Epithelial cell of proximal tubule (primary cell): ENCODE results near the gene PRKCQ. TPM values are rescaled to one million over a fixed set of nuclear protein-coding genes. Genes with fewer than 3 reads are reported as not detected.

ENCODE experiments used
- DNase-seq: peaks from one replicate; pipeline ENCODE4 v3.0.0-alpha.2; 2011; ENCODE audit warnings: low read depth
- H3K4me3 ChIP-seq: 2 replicates; pipeline ENCODE4 v1.5.1; 2011; ENCODE audit warnings: low read depth, mild to moderate bottlenecking, low read length
- total RNA-seq: library from RNA; depleted of rRNA; stranded (reverse); fragments of >200 nt; gene quantifications from 2 replicates; pipeline ENCODE4 v1.2.3, GENCODE V29; 2015
- TF ChIP-seq, protein P1 (sequence below): conservative IDR thresholded peaks from 2 replicates; pipeline ENCODE4 v1.5.1; 2012; ENCODE audit warnings: low read depth, mild to moderate bottlenecking, low read length

Gene PRKCQ
- total RNA-seq, 1 donor from 2014 or later, result 6.8 TPM

DNA sequence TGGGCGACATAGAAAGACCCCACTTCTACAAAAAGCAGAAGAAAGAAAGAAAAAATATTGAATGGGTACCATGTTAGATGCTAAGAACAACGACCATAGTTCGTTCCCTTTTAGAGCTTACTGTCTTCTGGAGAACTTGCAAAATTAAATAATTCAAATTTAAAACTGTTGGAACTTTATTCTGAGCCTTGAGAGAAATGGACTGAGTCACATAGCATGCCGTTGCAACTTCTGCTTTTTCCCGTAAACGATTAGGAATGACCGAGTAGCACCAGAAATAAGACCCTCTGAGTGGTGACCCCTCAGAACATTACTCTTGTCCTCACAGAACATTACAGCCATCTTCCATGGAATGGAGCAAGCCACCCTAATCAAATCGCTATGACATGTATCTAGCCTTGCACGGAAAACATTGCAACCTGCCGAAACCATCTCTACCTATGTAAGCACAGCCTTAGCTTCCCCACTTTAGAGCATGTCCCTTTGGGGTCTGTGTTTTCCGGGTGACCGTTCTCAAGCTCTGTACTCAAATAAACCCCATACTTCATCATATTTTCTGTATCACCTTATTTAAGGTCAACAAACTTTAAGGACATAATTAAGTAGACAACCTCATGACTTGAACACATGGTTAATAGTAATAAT, 179.1 kb downstream of the PRKCQ start:
- TF ChIP-seq, protein P1, sequence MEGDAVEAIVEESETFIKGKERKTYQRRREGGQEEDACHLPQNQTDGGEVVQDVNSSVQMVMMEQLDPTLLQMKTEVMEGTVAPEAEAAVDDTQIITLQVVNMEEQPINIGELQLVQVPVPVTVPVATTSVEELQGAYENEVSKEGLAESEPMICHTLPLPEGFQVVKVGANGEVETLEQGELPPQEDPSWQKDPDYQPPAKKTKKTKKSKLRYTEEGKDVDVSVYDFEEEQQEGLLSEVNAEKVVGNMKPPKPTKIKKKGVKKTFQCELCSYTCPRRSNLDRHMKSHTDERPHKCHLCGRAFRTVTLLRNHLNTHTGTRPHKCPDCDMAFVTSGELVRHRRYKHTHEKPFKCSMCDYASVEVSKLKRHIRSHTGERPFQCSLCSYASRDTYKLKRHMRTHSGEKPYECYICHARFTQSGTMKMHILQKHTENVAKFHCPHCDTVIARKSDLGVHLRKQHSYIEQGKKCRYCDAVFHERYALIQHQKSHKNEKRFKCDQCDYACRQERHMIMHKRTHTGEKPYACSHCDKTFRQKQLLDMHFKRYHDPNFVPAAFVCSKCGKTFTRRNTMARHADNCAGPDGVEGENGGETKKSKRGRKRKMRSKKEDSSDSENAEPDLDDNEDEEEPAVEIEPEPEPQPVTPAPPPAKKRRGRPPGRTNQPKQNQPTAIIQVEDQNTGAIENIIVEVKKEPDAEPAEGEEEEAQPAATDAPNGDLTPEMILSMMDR, result no peak
- no peak overlapping the region for H3K4me3 ChIP-seq
- no peak for DNase-seq

DNA sequence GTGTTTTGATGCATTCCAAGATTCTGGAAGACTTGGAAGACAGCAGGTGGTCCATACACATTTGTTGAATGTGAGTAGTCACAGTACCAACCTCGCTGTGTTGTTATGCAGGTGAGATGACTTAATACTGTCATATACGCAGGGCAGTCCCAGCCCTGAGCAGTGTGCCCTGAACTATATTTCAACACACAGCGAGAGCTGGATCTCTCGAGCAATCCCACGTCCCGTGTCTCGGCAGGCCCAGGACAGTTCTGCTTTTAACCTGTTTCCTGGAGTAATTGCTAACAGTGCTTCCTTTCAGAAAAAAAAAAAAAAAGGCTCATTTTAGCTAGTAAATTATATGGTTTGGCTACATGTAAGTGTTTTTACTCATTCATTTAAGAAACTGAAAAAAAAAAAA, 179.7 kb downstream of the PRKCQ start:
- H3K4me3 ChIP-seq, result no peak overlapping the region
- TF ChIP-seq, protein P1, result no peak
- DNase-seq, result no peak

DNA sequence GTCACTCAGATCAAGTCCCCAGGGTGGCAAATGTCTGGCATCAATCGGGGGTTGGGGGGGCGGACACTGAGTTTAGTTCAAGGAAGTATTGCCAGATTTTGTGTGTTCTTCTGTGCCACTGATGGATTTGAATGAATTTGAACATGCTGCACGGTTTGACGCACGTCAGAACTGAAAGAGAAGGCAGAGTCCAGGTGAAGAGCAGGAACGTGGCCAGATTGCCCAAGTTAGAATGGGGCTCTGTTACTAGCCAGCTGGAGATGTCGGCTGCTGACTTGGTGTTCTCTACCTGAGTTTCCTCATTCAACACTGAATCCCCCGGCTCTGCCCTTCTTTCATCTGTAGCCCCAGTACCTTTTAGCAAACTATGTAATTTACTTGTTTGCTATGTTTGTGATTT, 180.2 kb downstream of the PRKCQ start:
- DNase-seq, result no peak
- no peak overlapping the region for H3K4me3 ChIP-seq
- TF ChIP-seq, protein P1, result no peak

DNA sequence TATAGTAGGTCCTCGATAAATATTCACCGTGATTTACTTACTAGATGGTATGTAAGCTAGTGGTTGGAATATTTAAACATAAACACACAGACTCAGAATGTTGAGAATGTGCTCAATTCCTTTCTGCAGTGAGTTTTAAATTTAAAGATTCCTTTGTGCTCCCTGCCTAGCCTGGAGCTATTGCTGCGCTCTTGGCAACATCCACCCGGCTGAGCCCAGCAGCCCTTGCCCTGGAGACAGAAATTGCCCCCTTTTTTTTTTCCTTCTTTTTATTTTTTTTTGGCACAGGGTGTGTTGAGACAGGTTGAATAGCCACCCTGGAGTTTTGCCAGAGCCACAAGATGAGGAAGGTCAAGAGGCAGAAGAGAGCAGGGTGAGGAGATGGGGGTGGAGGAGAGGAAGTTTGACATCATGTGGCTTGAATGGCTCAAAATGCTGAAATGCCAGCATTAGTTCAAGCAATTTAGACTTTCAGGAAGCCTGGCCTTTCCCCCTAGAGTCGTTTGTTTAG, 180.8 kb downstream of the PRKCQ start:
- no peak for DNase-seq
- TF ChIP-seq, protein P1, result no peak
- H3K4me3 ChIP-seq, result no peak overlapping the region

DNA sequence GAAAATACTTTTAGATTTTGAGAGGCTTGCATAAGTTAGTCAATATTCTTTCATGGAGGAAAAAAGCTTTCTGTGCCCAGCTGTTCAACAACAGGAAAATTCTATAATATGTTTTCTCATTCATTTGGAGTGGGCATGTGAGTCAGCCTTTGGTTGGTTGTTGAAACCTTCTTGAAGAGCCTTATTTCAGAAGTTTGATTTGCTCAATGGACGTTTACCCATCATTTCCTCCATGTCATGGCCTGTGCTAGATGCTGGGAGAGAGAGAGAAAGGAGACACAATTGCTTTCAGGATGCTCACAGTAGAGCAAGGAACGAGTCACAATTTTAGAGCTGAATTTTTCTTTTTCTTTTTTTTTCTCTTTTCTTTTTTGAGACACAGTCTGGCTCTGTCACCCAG, 181.7 kb downstream of the PRKCQ start:
- H3K4me3 ChIP-seq, result no peak overlapping the region
- TF ChIP-seq, protein P1, result no peak
- DNase-seq, result no peak

DNA sequence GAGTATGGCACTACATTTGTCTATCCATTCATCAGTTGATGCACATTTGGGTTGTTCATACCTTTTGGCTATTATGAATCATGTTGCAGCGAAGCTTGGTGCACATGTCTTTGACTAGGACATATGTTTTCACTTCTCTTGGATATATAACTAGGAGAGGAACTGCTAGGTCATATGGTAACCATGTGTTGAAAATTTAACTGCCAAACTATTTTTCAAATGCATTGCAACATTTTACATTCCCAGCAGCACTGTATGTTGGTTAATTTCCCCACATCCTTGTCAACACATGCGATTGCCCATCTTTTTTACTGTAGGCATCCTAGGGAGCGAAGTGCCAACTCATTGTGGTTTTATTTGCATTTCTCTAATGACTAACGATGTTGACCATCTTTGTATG, 183.4 kb downstream of the PRKCQ start:
- DNase-seq, result no peak
- H3K4me3 ChIP-seq, result no peak overlapping the region
- TF ChIP-seq, protein P1, result no peak

DNA sequence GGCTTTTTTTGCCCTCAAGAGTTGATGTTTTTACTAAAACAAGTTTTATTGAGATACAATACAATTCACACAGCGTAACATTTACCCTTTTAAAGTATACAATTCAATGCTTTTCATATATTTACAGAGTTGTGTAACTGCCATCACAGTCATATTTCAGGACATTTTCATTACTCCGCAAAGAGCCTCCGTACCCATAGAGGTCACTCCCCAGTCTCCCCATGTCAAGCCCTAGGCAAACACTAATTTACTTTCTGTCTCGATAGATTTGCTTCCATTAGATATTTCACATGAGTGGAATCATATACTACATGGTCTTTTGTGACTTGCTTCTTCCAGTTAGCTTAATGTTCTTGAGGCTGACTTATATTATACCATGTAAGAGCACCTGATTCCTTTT, 183.8 kb downstream of the PRKCQ start:
- H3K4me3 ChIP-seq, result no peak overlapping the region
- no peak for DNase-seq
- TF ChIP-seq, protein P1, result no peak
